SK-N-SH treated with all-trans-retinoic acid at 6 μM for 48 hours (cell line): ENCODE measurements around the gene NEGR1.

ENCODE experiments used
- ATAC-seq: fragments of 200-7000 bp; cut with Tn5 transposase; 3 replicates; pipeline ENCODE4 v1.9.1; 2020; ENCODE audit warnings: mild to moderate bottlenecking, moderate library complexity
- ARNTL ChIP-seq: fragments of 450-650 bp; formaldehyde crosslinking; IDR thresholded peaks from 2 replicates; pipeline ENCODE4 v1.5.0; 2020; ENCODE audit warnings: low read depth, mild to moderate bottlenecking, moderate library complexity, borderline replicate concordance
- BACH2 ChIP-seq: fragments of 250-450 bp; sonication (Bioruptor Pico); IDR thresholded peaks from 2 replicates; pipeline ENCODE4 v1.9.0; 2021; ENCODE audit warnings: mild to moderate bottlenecking, borderline replicate concordance
- CSDC2 ChIP-seq: fragments of 250-450 bp; sonication (Bioruptor Pico); IDR thresholded peaks from 2 replicates; pipeline ENCODE4 v1.5.0; 2020; ENCODE audit warnings: mild to moderate bottlenecking, moderate library complexity
- ESRRG ChIP-seq: fragments of 250-450 bp; sonication (Bioruptor Pico); IDR thresholded peaks from 2 replicates; pipeline ENCODE4 v1.6.1; 2021; ENCODE audit warnings: mild to moderate bottlenecking
- ISL1 ChIP-seq: fragments of 250-450 bp; sonication (Bioruptor Pico); IDR thresholded peaks from 2 replicates; pipeline ENCODE4 v2.1.2; 2022; ENCODE audit warnings: mild to moderate bottlenecking, moderate library complexity
- OSR1 ChIP-seq: fragments of 250-450 bp; sonication (Bioruptor Pico); IDR thresholded peaks from 2 replicates; pipeline ENCODE4 v1.8.0; 2022; ENCODE audit warnings: moderate library complexity, mild to moderate bottlenecking, inconsistent platforms
- PPARA ChIP-seq: fragments of 250-450 bp; sonication (Bioruptor Pico); IDR thresholded peaks from 2 replicates; pipeline ENCODE4 v1.5.0; 2020; ENCODE audit warnings: mild to moderate bottlenecking, borderline replicate concordance
- RARB ChIP-seq: fragments of 250-450 bp; sonication (Bioruptor Pico); IDR thresholded peaks from 2 replicates; pipeline ENCODE4 v1.8.0; 2021; ENCODE audit warnings: mild to moderate bottlenecking, moderate library complexity
- SNAI2 ChIP-seq: fragments of 250-450 bp; sonication (Bioruptor Pico); IDR thresholded peaks from 2 replicates; pipeline ENCODE4 v1.5.0; 2020; ENCODE audit warnings: mild to moderate bottlenecking, moderate library complexity
- TCF4 ChIP-seq: fragments of 250-450 bp; sonication (Bioruptor Pico); IDR thresholded peaks from 2 replicates; pipeline ENCODE4 v1.8.0; 2021; ENCODE audit warnings: mild to moderate bottlenecking, moderate library complexity, borderline replicate concordance
- TOX ChIP-seq: fragments of 250-450 bp; sonication (Bioruptor Pico); IDR thresholded peaks from 2 replicates; pipeline ENCODE4 v1.8.0; 2021; ENCODE audit warnings: mild to moderate bottlenecking, moderate library complexity, borderline replicate concordance
- ZC3H10 ChIP-seq: fragments of 250-450 bp; sonication (Bioruptor Pico); IDR thresholded peaks from 2 replicates; pipeline ENCODE4 v1.5.1; 2021; ENCODE audit warnings: mild to moderate bottlenecking, moderate library complexity
- ZFP3 ChIP-seq: fragments of 250-450 bp; sonication (Bioruptor Pico); IDR thresholded peaks from 2 replicates; pipeline ENCODE4 v1.5.0; 2020; ENCODE audit warnings: mild to moderate bottlenecking, moderate library complexity
- ZFP30 ChIP-seq: fragments of 450-650 bp; formaldehyde crosslinking; IDR thresholded peaks from 2 replicates; pipeline ENCODE4 v1.5.0; 2022; ENCODE audit warnings: mild to moderate bottlenecking, moderate library complexity
- ZNF565 ChIP-seq: fragments of 450-650 bp; formaldehyde crosslinking; conservative IDR thresholded peaks from 2 replicates; pipeline ENCODE4 v1.5.0; 2020; ENCODE audit warnings: low read depth, mild to moderate bottlenecking, moderate library complexity
- ZNF70 ChIP-seq: fragments of 450-650 bp; formaldehyde crosslinking; IDR thresholded peaks from 2 replicates; pipeline ENCODE4 v1.5.0; 2020; ENCODE audit warnings: mild to moderate bottlenecking, moderate library complexity
- ZNF8 ChIP-seq: fragments of 450-650 bp; formaldehyde crosslinking; IDR thresholded peaks from 2 replicates; pipeline ENCODE4 v1.5.0; 2020; ENCODE audit warnings: mild to moderate bottlenecking, moderate library complexity
- TF ChIP-seq, protein P1 (sequence below): fragments of 250-450 bp; sonication (Bioruptor Pico); IDR thresholded peaks from 2 replicates; pipeline ENCODE4 v1.5.1; 2021; ENCODE audit warnings: mild to moderate bottlenecking, moderate library complexity
- TF ChIP-seq, protein P2 (sequence below): fragments of 250-450 bp; sonication (Bioruptor Pico); IDR thresholded peaks from 2 replicates; pipeline ENCODE4 v1.8.0; 2021; ENCODE audit warnings: low read depth, mild to moderate bottlenecking, moderate library complexity, borderline replicate concordance
- TF ChIP-seq, protein P3 (sequence below): fragments of 250-450 bp; sonication (Bioruptor Pico); IDR thresholded peaks from 2 replicates; pipeline ENCODE4 v1.5.1; 2020; ENCODE audit warnings: low read depth, mild to moderate bottlenecking, moderate library complexity
- TF ChIP-seq, protein P4 (sequence below): fragments of 250-450 bp; sonication (Bioruptor Pico); IDR thresholded peaks from 2 replicates; pipeline ENCODE4 v1.5.0; 2020; ENCODE audit warnings: mild to moderate bottlenecking, moderate library complexity
- TF ChIP-seq, protein P5 (sequence below): fragments of 250-450 bp; sonication (Bioruptor Pico); IDR thresholded peaks from 2 replicates; pipeline ENCODE4 v1.8.0; 2020; ENCODE audit warnings: mild to moderate bottlenecking, moderate library complexity, borderline replicate concordance

Gene NEGR1

DNA sequence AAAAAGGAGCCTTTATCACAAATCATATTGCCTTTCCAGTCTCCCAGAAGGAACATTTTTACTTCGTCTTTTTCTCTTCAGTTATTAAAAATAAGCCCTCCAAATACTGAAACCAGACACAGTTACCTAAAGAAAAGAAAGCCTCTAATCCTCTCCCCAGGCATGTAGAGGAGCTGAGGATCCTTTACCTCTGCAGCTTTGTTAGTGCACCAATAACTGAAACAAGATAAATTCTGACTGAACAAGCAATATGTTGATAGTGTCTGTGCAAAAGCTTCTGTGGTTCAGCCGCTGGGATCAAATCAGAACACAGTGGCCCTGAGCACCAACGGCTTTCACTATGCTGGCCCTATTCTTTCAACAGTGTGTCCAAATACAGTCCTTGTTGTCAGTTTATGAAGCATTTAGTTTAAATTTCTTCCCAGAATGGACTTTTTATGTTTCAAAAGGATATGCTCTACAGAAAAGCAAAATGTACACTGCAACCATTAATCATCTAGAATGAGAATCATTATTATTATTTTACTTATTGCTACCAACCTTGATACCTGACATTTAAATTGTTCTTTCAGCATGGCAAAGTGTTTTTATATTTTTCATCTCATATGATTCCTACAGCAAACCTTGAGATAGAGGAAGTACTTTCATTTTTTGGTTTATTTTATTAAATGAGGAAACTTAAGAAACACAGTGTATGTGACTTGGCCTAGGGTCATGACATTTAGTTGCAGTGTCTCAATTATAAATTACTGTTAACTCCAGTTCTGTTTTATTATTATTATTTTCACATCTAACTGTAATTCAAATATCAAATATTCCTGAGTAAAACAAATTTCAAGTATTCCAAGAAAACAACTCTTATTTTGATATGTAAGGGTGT, 217.9 kb downstream of the NEGR1 start:
- ATAC-seq = no peak
- no peak for TF ChIP-seq ARNTL (CRISPR knock-in tag)
- TF ChIP-seq ISL1 (CRISPR knock-in tag) = no peak
- TF ChIP-seq, protein P1, sequence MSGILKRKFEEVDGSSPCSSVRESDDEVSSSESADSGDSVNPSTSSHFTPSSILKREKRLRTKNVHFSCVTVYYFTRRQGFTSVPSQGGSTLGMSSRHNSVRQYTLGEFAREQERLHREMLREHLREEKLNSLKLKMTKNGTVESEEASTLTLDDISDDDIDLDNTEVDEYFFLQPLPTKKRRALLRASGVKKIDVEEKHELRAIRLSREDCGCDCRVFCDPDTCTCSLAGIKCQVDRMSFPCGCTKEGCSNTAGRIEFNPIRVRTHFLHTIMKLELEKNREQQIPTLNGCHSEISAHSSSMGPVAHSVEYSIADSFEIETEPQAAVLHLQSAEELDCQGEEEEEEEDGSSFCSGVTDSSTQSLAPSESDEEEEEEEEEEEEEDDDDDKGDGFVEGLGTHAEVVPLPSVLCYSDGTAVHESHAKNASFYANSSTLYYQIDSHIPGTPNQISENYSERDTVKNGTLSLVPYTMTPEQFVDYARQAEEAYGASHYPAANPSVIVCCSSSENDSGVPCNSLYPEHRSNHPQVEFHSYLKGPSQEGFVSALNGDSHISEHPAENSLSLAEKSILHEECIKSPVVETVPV = no peak
- no peak for TF ChIP-seq CSDC2
- TF ChIP-seq ZC3H10 = no peak
- no peak for TF ChIP-seq ZFP3 (CRISPR knock-in tag)
- no peak for TF ChIP-seq TOX (CRISPR knock-in tag)

DNA sequence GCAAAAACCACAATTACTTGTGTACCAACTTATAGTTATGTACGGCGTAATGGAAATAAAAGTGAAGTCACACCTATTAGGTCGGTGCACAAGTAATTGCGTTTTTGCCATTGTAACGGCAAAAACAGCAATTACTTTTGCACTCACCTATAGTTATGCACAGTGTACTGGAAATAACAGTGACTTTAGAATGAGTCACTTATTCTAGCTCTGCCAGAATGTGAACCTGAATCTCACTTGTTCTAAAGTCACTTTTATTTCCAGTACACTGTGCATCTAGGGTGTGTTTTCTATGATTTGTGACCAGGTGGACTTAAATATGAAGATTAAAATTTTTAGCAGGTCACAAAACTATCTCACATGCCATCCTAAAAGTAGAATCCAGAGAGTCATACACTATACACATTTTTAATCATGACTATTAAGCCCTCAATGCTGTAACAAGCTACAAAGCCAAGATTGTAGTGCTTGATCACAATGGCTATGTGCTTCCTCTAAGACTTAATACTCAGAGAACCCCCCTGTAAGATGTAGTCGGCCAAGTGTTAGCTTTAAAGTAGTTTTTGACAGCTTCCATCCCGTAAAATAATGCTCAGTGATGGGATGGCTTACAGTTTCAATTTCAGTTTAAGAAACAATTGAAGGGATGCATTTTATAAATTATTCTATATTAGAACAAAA, 218.8 kb downstream of the NEGR1 start:
- ATAC-seq = 0 out of 3 replicates have a peak, but pooled peaks have one; percentile 24

DNA sequence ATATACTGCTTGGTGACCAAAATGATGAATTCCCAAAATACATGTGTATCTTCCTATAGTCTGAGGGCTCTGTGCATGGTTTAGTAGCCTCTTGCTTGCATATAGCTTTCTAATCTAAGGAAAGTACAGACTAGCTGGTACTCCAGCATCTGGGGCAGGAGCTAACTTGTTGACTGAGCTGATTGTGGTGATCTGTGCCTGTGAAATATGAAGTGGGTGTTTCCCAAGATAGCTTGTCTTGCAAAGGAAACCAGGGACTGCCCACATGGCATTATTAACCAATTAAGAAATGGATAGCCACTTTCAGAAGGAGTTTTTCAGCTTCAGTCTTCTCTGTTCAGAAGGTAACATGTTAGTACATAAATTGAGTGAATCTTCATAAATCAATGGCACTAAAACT, 219.8 kb downstream of the NEGR1 start:
- ATAC-seq = no peak
- TF ChIP-seq, protein P1 = no peak
- TF ChIP-seq TCF4 (CRISPR knock-in tag) = no peak
- no peak for TF ChIP-seq RARB
- TF ChIP-seq ZFP30 = no peak
- no peak for TF ChIP-seq ESRRG (CRISPR knock-in tag)
- no peak for TF ChIP-seq ZNF70
- TF ChIP-seq PPARA (CRISPR knock-in tag) = no peak
- TF ChIP-seq ARNTL (CRISPR knock-in tag) = no peak
- TF ChIP-seq, protein P2, sequence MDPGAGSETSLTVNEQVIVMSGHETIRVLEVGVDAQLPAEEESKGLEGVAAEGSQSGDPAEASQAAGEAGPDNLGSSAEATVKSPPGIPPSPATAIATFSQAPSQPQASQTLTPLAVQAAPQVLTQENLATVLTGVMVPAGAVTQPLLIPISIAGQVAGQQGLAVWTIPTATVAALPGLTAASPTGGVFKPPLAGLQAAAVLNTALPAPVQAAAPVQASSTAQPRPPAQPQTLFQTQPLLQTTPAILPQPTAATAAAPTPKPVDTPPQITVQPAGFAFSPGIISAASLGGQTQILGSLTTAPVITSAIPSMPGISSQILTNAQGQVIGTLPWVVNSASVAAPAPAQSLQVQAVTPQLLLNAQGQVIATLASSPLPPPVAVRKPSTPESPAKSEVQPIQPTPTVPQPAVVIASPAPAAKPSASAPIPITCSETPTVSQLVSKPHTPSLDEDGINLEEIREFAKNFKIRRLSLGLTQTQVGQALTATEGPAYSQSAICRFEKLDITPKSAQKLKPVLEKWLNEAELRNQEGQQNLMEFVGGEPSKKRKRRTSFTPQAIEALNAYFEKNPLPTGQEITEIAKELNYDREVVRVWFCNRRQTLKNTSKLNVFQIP (CRISPR knock-in tag) = no peak
- no peak for TF ChIP-seq CSDC2

More for the DNA sequence above, 218.8 kb downstream of the NEGR1 start:
- no peak for TF ChIP-seq ZNF8
- no peak for TF ChIP-seq ZNF70
- no peak for TF ChIP-seq BACH2 (CRISPR knock-in tag)
- no peak for TF ChIP-seq OSR1
- no peak for TF ChIP-seq TCF4 (CRISPR knock-in tag)
- TF ChIP-seq ZFP30 = no peak
- TF ChIP-seq, protein P3, sequence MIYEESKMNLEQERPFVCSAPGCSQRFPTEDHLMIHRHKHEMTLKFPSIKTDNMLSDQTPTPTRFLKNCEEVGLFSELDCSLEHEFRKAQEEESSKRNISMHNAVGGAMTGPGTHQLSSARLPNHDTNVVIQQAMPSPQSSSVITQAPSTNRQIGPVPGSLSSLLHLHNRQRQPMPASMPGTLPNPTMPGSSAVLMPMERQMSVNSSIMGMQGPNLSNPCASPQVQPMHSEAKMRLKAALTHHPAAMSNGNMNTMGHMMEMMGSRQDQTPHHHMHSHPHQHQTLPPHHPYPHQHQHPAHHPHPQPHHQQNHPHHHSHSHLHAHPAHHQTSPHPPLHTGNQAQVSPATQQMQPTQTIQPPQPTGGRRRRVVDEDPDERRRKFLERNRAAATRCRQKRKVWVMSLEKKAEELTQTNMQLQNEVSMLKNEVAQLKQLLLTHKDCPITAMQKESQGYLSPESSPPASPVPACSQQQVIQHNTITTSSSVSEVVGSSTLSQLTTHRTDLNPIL (CRISPR knock-in tag) = no peak
- no peak for TF ChIP-seq ZC3H10
- no peak for TF ChIP-seq CSDC2
- TF ChIP-seq SNAI2 (CRISPR knock-in tag) = no peak
- TF ChIP-seq, protein P4, sequence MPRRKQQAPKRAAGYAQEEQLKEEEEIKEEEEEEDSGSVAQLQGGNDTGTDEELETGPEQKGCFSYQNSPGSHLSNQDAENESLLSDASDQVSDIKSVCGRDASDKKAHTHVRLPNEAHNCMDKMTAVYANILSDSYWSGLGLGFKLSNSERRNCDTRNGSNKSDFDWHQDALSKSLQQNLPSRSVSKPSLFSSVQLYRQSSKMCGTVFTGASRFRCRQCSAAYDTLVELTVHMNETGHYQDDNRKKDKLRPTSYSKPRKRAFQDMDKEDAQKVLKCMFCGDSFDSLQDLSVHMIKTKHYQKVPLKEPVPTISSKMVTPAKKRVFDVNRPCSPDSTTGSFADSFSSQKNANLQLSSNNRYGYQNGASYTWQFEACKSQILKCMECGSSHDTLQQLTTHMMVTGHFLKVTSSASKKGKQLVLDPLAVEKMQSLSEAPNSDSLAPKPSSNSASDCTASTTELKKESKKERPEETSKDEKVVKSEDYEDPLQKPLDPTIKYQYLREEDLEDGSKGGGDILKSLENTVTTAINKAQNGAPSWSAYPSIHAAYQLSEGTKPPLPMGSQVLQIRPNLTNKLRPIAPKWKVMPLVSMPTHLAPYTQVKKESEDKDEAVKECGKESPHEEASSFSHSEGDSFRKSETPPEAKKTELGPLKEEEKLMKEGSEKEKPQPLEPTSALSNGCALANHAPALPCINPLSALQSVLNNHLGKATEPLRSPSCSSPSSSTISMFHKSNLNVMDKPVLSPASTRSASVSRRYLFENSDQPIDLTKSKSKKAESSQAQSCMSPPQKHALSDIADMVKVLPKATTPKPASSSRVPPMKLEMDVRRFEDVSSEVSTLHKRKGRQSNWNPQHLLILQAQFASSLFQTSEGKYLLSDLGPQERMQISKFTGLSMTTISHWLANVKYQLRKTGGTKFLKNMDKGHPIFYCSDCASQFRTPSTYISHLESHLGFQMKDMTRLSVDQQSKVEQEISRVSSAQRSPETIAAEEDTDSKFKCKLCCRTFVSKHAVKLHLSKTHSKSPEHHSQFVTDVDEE (CRISPR knock-in tag) = no peak
- TF ChIP-seq PPARA (CRISPR knock-in tag) = no peak
- no peak for TF ChIP-seq ZFP3 (CRISPR knock-in tag)
- TF ChIP-seq ESRRG (CRISPR knock-in tag) = no peak
- TF ChIP-seq, protein P5, sequence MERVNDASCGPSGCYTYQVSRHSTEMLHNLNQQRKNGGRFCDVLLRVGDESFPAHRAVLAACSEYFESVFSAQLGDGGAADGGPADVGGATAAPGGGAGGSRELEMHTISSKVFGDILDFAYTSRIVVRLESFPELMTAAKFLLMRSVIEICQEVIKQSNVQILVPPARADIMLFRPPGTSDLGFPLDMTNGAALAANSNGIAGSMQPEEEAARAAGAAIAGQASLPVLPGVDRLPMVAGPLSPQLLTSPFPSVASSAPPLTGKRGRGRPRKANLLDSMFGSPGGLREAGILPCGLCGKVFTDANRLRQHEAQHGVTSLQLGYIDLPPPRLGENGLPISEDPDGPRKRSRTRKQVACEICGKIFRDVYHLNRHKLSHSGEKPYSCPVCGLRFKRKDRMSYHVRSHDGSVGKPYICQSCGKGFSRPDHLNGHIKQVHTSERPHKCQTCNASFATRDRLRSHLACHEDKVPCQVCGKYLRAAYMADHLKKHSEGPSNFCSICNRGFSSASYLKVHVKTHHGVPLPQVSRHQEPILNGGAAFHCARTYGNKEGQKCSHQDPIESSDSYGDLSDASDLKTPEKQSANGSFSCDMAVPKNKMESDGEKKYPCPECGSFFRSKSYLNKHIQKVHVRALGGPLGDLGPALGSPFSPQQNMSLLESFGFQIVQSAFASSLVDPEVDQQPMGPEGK (CRISPR knock-in tag) = no peak
- TF ChIP-seq, protein P1 = no peak
- no peak for TF ChIP-seq ZNF565
- TF ChIP-seq, all 23 proteins: peak for 0
